ENCODE measurements around the gene USP6. TPM values are rescaled to one million over a fixed set of nuclear protein-coding genes. Genes with fewer than 3 reads are reported as not detected.

Gene USP6
- total and polyA plus RNA-seq, 3 donors from 2014 or later, result 19.3 to 50.4 (median 25.1) TPM

GRCh38 chr17:5200360-5200759, 84.5 kb downstream of the USP6 start:
- TF ChIP-seq POLR2A (IDR thresholded peaks at IDR 0.05) (no peak), CTCF (IDR thresholded peaks at IDR 0.05) (no peak)
- H3K4me1 ChIP-seq, result no peaks in the 10 kb centered on the region
- H3K9me3 ChIP-seq, result no peaks in the 10 kb centered on the region
- no peak overlapping the region for H3K4me3 ChIP-seq
- intact Hi-C loops (cut with DNase I; ENCODE audit: low total_unique reads), result no loop called here
- H3K27ac ChIP-seq, result no peak overlapping the region
- DNase-seq, result no peak
- no peaks in the 10 kb centered on the region for H3K36me3 ChIP-seq (ENCODE audit: low read depth, missing control alignments)
- 67 to 75% methylated on average over 2 of the region's 2 CpGs for WGBS, 2 donors
- H3K27me3 ChIP-seq, result no peaks in the 10 kb centered on the region

- no peaks in the 10 kb centered on the region for H3K9me3 ChIP-seq
- no peak for DNase-seq
- intact Hi-C loops (cut with DNase I; ENCODE audit: low total_unique reads), result no loop called here
- no peaks in the 10 kb centered on the region for H3K4me1 ChIP-seq
- H3K27me3 ChIP-seq, result no peaks in the 10 kb centered on the region
- no peak overlapping the region for H3K27ac ChIP-seq
- H3K36me3 ChIP-seq (ENCODE audit: low read depth, missing control alignments), result no peaks in the 10 kb centered on the region
- H3K4me3 ChIP-seq, result no peak overlapping the region
- 93 to 95% methylated on average over 8 of the region's 8 CpGs for WGBS, 2 donors
- TF ChIP-seq POLR2A (IDR thresholded peaks at IDR 0.05) (no peak), CTCF (IDR thresholded peaks at IDR 0.05) (no peak)
These were observed 85.2 kb downstream of the USP6 start for GRCh38 chr17:5201011-5201410.

DNA sequence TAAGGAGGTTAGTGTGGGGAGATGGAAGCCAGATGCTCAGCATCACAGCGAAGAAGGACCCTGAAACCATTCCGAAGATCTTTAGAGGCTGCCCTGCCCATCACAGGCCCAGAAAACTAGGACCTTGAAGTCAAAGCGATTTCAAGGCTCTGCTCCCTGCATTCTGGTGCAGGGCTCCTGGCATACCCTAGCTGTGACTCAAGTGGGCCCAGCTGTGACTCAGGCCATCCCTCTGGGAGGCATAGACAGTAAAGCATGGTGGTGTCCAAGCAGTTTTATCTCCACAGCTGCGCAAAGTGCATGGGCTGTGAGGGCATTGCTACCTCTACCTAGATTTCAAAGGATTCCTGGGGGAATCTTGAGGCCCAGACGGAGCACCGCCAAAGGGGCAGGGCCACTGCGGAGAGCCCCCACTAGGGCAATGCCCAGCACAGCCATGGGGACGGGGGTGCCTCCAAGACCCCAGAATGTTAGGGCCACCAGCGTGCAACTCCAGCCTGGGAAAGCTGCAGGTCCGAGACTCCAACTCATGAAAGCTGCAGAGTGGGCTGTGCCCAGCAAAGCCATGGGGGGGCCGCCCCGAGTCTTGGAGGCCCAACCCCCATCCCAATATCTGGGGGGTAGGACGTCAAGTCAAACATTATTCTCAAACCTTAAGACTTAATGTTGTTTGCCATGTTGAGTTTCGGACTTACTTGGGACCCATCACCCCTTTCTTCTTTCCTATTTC, 87.5 kb downstream of the USP6 start:
- intact Hi-C loops (cut with DNase I; ENCODE audit: low total_unique reads), result no loop called here
- no peak for TF ChIP-seq CTCF (IDR thresholded peaks at IDR 0.05)
- TF ChIP-seq POLR2A (IDR thresholded peaks at IDR 0.05), result no peak

DNA sequence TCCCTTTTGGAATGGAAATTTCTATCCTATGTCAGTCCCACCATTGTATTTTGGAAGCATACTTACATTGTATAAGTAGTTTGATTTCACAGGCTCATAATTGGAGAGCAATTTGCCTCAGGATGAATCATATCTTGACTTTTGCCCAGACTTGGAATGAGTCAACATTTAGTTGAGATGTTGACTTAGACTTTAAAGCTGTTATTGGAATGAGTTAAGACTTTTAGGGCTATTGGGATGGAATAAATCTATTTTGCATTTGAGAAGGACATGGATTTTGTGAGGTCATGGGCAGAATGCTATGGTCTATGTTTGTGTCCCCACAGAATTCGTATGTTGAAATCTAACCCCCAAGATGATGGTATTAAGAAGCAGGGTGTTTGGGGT, 88.1 kb downstream of the USP6 start:
- H3K27me3 ChIP-seq, result no peaks in the 10 kb centered on the region
- 93 to 94% methylated on average over 1 of the region's 1 CpG for WGBS, 2 donors
- H3K9me3 ChIP-seq, result no peaks in the 10 kb centered on the region
- intact Hi-C loops (cut with DNase I; ENCODE audit: low total_unique reads), result no loop called here
- DNase-seq, result no peak
- no peak overlapping the region for H3K4me3 ChIP-seq
- no peak overlapping the region for H3K27ac ChIP-seq
- no peaks in the 10 kb centered on the region for H3K36me3 ChIP-seq (ENCODE audit: low read depth, missing control alignments)
- H3K4me1 ChIP-seq, result no peaks in the 10 kb centered on the region
- TF ChIP-seq CTCF (IDR thresholded peaks at IDR 0.05) (no peak), POLR2A (IDR thresholded peaks at IDR 0.05) (no peak)

More for the DNA sequence above, 87.5 kb downstream of the USP6 start:
- no peak for DNase-seq
- no peaks in the 10 kb centered on the region for H3K9me3 ChIP-seq
- no peak overlapping the region for H3K27ac ChIP-seq
- H3K4me1 ChIP-seq, result no peaks in the 10 kb centered on the region
- WGBS, 2 donors, result 85 to 96% methylated on average over 8 to 14 of the region's 14 CpGs
- H3K36me3 ChIP-seq (ENCODE audit: low read depth, missing control alignments), result no peaks in the 10 kb centered on the region
- H3K27me3 ChIP-seq, result no peaks in the 10 kb centered on the region
- no peak overlapping the region for H3K4me3 ChIP-seq

DNA sequence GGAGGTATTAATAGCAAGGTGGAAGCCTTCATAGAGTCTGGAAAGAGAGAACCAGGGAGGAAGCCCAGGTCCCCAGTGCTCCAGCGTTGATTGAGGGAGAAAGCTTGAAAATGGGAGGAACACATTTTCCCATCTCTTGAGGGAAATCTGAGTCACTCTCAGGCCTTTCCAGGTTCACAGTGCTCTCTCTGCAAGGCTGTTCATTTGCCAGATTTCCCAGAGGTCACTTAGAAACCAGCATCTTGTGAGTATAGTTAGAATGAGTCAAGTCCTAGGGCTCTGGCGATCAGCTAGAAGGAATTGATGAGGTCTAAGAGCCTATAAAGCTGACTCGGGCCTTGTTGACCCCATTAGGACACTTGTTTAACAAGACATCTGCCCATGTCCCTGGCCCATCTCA, 93.6 kb downstream of the USP6 start:
- TF ChIP-seq POLR2A (IDR thresholded peaks at IDR 0.05) (no peak), CTCF (IDR thresholded peaks at IDR 0.05) (no peak)
- Histone ChIP-seq H3K9me3 (no peaks in the 10 kb centered on the region), H3K27me3 (no peaks in the 10 kb centered on the region), H3K4me1 (no peaks in the 10 kb centered on the region), H3K27ac (no peak overlapping the region), H3K4me3 (no peak overlapping the region), H3K36me3 (ENCODE audit: low read depth, missing control alignments) (no peaks in the 10 kb centered on the region)
- DNase-seq, result no peak
- intact Hi-C loops (cut with DNase I; ENCODE audit: low total_unique reads), result no loop called here
- 76 to 96% methylated on average over 3 of the region's 3 CpGs for whole genome bisulfite sequencing, 2 donors
